ENCODE data around the gene PRDM16.
A peak's percentile ranks its signal among the peaks of the same experiment; 100 is the strongest.

Gene PRDM16

DNA sequence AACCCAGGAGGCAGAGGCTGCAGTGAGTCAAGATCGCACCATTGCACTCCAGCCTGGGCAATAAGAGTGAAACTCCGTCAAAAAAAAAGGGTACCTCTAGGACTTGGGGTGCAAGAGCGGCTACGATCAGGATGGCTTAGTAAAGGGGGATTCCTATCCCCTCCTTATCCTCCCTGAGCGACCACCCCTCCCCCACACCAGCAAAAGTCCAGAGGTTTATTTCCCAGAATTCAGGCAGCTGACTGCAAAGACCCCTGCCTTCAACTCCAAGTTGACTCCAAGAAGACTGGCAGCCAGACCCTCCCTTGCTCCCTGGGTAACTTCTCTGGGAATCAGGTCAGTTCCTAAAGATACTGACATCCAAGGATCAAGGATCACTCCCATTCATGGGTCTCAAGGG, 12.4 kb upstream of the PRDM16 start:
- no peak for DNase-seq

DNA sequence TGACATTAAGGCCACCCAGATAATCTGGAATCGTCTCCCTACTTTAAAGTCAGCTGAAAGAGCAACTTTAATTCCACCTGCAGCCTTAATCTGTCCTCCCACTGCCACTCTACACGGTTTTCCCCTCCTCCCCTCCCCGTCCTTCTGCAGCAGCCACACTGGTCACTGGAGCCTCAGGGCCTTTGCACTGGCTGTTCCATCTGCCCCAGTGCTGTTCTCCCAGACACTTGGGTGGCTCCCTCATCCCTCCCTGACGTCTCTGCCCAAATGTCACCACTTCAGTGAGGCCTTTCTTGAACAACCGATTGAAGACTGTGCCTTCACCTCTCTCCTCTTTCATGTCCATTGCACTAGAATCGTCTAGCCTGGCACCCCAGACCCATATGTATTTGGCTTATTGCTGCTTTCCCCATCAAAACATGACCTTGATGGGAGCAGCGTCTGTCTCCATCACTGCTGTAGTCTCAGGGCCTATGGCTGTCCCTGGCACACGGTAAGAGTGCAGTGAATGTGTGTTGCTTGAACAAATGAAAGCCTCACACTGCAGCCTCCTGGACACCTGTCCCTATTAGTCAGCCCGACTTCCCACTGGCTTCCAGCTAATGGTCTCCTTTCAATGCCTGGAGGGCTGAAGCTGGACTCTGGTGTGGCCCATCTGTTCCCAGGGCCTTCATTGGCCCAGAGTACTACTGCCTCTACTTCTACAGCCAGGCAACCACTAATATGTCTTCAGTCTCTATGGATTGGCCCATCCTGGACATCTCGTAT, 10.6 kb upstream of the PRDM16 start:
- DNase-seq, result no peak

GRCh38 chr1:3060127-3060526, 8.9 kb upstream of the PRDM16 start:
- no peak for DNase-seq

DNA sequence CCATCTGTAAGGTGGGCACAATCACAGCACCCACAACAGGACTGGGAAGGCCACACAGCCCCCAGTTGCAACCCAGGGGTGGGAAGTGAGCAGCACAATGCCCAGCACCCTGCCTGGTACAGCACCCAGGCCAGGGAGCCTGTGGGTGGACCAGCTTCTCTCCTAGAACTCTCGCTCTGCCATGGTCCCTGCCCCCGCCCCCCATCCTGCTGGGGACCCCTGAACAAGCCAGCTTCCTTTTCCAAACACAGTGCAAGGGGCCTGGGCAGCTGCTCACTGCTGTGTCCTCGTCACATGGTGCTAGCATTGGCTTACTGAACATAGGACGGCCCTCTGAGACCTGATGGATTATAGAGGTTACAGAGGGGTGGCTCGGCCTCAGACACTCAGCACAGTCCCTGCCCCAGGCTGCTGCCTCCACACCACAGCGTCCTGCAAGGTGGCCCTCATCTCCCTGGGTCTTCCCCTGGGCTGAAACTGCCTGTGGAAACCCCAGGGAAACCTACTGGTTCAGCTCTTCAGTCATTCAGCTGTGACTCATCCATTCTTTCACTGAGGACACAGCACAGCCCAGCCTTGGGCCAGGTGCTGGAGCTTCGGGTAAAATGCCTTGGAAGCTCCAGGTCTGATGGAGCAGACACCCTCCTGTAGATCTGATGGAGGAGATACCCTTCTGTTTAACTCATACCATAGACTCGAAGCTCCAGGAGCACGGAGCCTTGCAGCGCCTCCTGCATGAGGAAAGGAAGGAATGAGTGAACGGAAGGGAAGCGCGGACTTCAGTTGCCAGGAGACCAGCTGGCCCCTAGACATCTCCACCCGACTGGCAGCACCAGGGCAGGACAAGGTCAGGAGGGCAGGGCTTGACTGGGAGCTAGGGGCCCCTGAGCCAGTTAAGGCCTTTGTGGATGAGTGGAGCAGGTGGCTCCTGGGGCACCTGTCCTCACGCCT, 8.1 kb upstream of the PRDM16 start:
- no peak for DNase-seq

DNA sequence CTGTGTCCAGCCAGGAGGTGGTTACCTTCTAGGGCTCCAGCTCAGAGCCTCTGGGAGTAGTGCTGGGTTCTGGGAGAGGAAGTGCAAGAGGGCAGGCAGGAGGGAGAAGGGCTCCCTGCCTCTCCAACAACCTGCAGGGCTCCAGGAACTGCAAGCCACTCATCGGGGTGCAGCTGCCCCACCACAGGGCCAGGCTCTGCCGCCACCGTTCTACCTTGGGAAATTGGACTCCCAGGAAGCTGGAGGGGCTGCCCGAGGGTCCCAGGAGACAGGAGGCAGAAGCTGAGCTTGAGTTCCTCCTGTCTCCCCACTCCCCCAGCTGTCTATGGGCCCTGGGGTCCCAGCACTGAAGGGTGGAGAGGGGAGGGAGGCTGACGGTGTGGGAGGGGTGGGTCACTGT, 7.4 kb upstream of the PRDM16 start:
- DNase-seq, result no peak

DNA sequence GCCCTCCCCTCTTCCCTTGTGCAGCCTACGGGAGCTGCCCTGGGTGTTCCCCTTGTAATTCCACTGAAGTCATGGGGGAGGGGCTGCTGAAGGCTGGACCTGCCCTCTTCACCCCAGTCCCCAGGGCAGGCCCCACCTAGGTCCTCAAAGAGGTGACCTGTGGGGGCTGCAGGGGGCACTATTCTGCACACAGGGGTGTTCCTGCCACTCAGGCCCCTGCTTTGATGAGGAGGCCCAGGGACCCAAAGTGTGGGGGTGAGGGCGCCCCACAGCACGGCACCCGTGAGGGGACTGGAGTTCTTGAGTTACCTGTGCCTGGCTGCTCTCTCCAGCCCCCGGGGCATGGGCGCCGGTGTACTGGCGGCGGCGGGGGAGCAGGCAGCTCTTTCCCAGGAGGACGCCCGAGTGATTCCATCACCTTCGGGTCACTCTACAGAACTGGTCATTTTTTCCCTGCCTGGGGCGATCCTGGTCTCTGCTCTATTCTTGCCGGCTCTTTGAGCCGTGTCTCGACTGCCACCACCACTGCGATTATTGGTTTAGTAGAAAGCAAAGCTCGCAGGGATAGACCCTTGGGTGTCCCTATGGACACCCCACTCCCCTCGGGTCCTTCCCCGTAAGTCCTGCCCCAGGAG, 6.9 kb upstream of the PRDM16 start:
- no peak for DNase-seq

GRCh38 chr1:3062616-3063378, 6.2 kb upstream of the PRDM16 start:
- peak; percentile 16 for DNase-seq

DNA sequence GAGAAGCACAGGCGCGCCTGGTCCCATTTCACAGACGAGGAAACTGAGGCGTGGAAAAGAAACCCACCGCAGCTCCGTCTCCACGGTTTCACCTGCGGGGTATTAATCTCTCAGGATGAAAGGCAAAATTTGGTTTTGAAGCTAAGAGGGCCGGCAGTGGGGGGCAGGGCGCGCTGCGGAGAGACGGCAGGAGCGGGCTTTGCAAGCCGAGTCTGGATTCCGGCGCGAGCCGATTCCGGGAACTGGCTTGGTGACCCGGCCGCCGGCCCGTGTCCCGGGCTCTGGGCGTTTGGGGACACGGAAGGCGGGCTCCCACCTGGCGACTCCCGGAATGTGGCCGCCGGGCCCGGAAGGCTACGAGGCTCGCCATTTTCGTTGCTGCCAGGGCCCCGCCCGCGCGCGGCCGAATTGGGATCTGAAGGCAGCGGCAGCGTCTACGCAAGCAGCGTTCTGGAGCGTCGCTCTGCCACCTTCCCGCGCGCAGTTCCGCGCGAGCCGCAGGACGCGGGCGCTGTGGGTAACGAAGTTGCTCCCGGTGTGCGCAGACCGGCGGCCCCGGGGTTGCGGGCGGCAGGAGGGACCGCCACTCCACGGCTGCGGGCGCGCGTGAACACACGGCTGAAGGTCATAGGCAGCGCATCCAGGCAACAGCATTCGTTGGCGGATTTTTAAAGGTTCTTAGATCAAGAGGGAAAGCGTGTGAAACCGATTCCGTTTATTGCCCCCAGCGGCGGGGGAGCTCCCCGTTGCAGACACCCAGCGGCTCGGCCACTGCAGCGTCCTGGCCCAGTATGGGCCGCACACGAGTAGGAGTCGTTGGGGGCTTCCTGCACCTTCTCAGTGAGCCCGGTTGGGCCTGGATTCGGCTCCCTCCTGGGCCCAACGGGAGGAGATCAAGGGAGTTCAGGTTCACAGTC, 5.4 kb upstream of the PRDM16 start:
- no peak for DNase-seq

DNA sequence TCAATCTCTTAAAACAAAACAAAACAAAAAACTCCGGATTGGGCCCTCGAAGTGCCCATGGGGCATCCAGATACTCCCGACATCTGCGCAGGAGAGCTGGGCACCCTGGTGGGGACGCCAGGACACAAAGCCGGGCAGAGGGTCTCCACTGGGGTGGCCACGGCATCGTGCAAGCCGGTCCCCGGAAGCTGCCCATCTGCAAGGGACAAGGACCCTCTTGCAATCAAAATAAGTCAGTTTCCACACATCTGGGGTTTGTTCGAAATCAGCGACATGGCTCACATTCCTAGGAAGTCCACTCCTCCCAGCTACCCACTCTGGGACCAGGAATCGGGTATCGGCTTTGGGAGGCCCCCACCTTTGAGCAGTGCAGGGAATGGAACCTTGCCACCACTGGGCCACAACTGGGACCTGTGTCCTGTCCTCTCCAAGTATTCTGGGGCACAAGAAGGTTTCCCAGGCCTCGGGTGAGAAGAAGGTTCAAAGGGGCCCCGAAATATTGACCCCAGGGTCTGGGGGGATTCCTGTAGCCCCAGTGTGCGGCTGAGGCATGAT, 4.6 kb upstream of the PRDM16 start:
- no peak for DNase-seq

DNA sequence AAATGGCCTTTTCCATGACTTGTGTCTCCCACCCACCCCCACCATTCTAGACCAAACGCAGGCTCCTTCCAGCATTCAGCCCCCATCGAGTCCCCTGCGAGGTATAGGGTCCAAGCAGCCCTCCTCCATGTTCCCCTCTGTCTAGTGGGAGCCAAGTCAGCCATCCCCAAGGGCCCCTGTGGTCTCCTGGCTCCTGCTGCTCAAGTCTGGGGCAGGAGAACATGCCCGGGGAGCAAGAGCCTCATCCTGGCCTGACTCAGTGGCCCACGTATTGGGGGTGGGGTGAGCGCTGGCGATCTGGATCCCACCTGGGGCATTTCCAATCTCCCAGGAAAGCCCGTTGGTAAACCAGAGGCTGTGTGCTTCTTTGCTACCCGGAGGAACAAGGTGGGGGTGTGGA, 4.1 kb upstream of the PRDM16 start:
- DNase-seq, result no peak

- DNase-seq, result peak; percentile 7
These were observed 3.6 kb upstream of the PRDM16 start for GRCh38 chr1:3065396-3065795.

- no peak for DNase-seq
These were observed 3.2 kb upstream of the PRDM16 start for GRCh38 chr1:3065797-3066196.

DNA sequence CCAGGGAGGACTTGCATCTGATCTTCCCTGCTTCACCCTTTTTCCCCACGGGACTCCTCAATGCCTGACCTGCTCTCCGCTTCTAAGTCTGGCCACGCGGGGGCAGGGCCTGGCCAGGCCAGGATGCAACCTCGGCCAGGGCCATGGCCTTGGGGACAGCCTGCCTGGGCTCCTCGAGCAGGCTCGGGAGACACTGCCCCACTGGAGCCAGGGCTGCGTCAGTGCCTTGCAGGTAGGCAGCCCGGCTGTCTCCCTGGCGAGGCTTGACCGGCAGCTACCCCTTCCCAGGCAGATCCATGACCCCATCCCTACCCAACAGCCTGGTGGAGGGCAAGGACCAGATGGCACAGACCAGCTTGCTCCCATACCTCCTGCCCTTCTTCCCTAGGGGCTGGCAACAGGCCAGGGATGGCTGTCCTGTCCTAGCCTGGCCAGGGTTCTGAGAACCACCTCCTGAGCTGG, 2.7 kb upstream of the PRDM16 start:
- no peak for DNase-seq

GRCh38 chr1:3066826-3067225, 2.2 kb upstream of the PRDM16 start:
- no peak for DNase-seq

- DNase-seq, result peak; percentile 11
These were observed 1.7 kb upstream of the PRDM16 start for GRCh38 chr1:3067301-3067670.

DNA sequence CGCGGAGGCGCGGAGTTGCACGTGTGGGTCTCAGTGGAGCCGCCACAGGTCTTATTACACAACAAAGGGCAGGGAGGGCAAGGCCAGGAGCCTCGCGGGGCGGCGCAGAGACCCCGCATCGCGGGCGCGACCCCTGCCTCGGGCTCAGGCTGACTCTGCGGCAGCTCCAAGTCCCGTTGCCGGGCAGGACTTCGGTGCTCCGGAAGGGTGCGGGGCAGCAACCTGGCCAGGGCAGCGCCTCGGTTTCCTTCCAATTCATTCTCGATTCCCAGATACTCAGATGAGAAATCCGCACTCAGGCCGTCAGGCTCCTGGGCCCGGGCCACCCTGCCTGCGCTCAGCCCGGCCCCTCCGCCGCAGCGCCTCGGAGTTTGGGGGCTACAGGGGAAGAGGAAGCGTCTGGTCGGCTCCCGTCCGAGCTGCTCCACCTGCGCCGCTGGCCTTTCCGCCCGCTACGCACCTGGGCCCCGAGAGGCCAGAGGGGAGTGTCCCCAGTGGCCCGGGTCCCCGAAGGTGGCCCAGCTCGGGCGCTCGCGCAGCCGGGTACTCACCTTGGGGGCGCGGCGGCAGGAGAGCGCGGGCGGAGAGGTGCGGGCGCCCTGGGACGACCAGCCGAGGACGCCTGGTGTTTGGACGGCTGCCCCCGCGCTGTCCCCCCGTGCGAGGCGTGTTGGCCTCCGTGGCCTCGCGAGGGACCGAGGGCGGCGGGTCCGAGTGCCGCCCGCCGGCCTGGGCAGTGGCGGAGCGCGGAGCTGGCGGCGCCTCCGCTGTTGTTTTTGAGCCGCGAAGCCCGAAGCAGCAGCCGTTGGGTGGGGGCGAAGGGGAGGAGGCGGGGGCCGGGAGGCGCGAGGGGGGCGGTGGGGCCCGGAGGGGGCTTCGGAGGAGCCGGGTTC, 1.1 kb upstream of the PRDM16 start:
- peak; percentile 10 for DNase-seq

DNA sequence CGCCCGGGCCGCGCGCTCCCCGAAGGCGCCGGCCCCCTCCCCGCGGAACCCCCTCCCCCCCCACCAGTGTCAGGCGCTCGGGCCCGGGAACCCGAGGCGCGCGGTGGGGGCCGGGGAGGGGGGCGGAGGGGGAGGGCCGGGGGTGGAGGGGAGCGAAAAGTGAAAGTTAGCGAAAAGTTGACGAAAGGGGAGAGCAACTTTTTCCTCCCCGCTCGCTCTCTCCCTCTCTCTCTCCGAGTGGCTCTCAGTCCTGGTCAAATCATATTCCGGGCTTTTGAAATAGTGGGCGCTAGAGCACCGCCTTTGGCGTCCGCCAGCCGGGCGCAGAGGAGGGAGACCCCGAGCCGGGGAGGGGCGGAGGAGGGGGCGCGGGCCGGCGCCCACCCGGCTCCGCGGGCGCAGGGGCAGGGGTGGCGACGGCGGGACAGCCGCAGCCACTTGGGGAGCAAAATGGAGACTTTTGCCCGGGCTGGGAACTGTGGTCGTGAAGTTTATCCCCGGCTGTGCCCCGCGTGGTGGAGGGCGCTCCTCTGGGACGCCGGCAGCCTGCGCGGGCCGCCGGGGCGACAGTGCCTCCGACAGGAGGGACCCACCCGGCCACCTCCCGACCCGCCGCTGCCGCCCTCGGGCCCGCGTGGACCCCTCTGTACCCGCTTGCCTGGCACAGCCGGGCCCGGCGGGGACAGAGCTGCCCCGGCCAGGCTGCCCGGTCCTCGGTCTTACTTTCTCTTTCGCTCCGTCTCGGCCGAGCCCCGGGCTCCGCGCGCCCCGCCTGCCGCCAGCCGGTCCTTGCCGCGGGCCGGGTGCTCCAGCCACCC, 697 bp downstream of the PRDM16 start:
- no peak for DNase-seq

GRCh38 chr1:3070309-3070643, 1.3 kb downstream of the PRDM16 start:
- DNase-seq, result no peak
